GM19193 (cell line): ENCODE data around the gene TUB.

Source experiments
- POLR2A ChIP-seq: IDR thresholded peaks from 4 replicates; pipeline ENCODE4 v1.6.1; 2011; ENCODE audit not compliant: insufficient read depth, insufficient read length; ENCODE audit errors: extremely low read depth

TUB gene

GRCh38 chr11:8070417-8071115 is 10.4 kb upstream of the TUB start:
- no peak for TF ChIP-seq POLR2A

- TF ChIP-seq POLR2A, result no peak
These were observed 9.1 kb upstream of the TUB start for GRCh38 chr11:8071616-8072581.

GRCh38 chr11:8075119-8075726 is 5.8 kb upstream of the TUB start:
- no peak for TF ChIP-seq POLR2A

- no peak for TF ChIP-seq POLR2A
These were observed 1.8 kb upstream of the TUB start for GRCh38 chr11:8079111-8079675.

GRCh38 chr11:8080069-8080670 is 841 bp upstream of the TUB start:
- no peak for TF ChIP-seq POLR2A

- no peak for TF ChIP-seq POLR2A
These were observed 710 bp downstream of the TUB start for GRCh38 chr11:8081591-8082250.

- TF ChIP-seq POLR2A, result no peak
These were observed 1.5 kb downstream of the TUB start for GRCh38 chr11:8082391-8083087.

GRCh38 chr11:8083088-8083395 is 2.0 kb downstream of the TUB start:
- no peak for TF ChIP-seq POLR2A

- TF ChIP-seq POLR2A, result no peak
These were observed 2.9 kb downstream of the TUB start for GRCh38 chr11:8083871-8084281.

- TF ChIP-seq POLR2A, result no peak
These were observed 3.3 kb downstream of the TUB start for GRCh38 chr11:8084352-8084751.

- TF ChIP-seq POLR2A, result no peak
These were observed 4.1 kb downstream of the TUB start for GRCh38 chr11:8085011-8085645.

GRCh38 chr11:8086001-8086479 is 5.0 kb downstream of the TUB start:
- no peak for TF ChIP-seq POLR2A

- no peak for TF ChIP-seq POLR2A
These were observed 5.6 kb downstream of the TUB start for GRCh38 chr11:8086571-8086970.
